GM18873 (cell line): ENCODE results near the gene EVL.

Experiments
- ATAC-seq: cut with Tn5 transposase; IDR thresholded peaks from one replicate; pipeline ENCODE4 v1.9.1; 2021; ENCODE audit warnings: mild to moderate bottlenecking, moderate library complexity, moderate number of reproducible peaks; ENCODE audit not compliant: unreplicated experiment, low FRiP score

EVL gene

GRCh38 chr14:100078997-100079725 is 13.9 kb downstream of the EVL start:
- ATAC-seq, result no peak

GRCh38 chr14:100079726-100080005 is 14.4 kb downstream of the EVL start:
- ATAC-seq, result no peak

GRCh38 chr14:100080206-100080605 is 15.0 kb downstream of the EVL start:
- no peak for ATAC-seq

- no peak for ATAC-seq
These were observed 16.9 kb downstream of the EVL start for GRCh38 chr14:100081997-100082625.

- no peak for ATAC-seq
These were observed 17.5 kb downstream of the EVL start for GRCh38 chr14:100082723-100083122.

- no peak for ATAC-seq
These were observed 18.5 kb downstream of the EVL start for GRCh38 chr14:100083706-100084105.

- ATAC-seq, result no peak
These were observed 19.4 kb downstream of the EVL start for GRCh38 chr14:100084591-100084990.

GRCh38 chr14:100085462-100085861 is 20.2 kb downstream of the EVL start:
- no peak for ATAC-seq

- no peak for ATAC-seq
These were observed 21.1 kb downstream of the EVL start for GRCh38 chr14:100086361-100086760.

GRCh38 chr14:100088226-100088625 is 23.0 kb downstream of the EVL start:
- ATAC-seq, result no peak

GRCh38 chr14:100091386-100091785 is 26.2 kb downstream of the EVL start:
- no peak for ATAC-seq

- no peak for ATAC-seq
These were observed 27.6 kb downstream of the EVL start for GRCh38 chr14:100092832-100093231.

- ATAC-seq, result no peak
These were observed 28.1 kb downstream of the EVL start for GRCh38 chr14:100093319-100093718.

GRCh38 chr14:100096656-100097055 is 31.4 kb downstream of the EVL start:
- ATAC-seq, result no peak

GRCh38 chr14:100098171-100098570 is 32.9 kb downstream of the EVL start:
- ATAC-seq, result no peak

- no peak for ATAC-seq
These were observed 34.9 kb downstream of the EVL start for GRCh38 chr14:100100032-100100703.

GRCh38 chr14:100102156-100102785 is 37.0 kb downstream of the EVL start:
- ATAC-seq, result no peak

GRCh38 chr14:100103250-100104005 is 38.2 kb downstream of the EVL start:
- no peak for ATAC-seq

- no peak for ATAC-seq
These were observed 38.8 kb downstream of the EVL start for GRCh38 chr14:100104006-100104352.

GRCh38 chr14:100104523-100105300 is 39.5 kb downstream of the EVL start:
- ATAC-seq, result no peak
